Common myeloid progenitor, CD34-positive (primary cell): ENCODE measurements around the gene PRDM16.

Experiments used
- CTCF ChIA-PET: fragments of 350-600 bp; sonication (Branson Sonifier 250); formaldehyde crosslinking; loops from one replicate; lab custom pipeline; 2021; ENCODE audit warnings: antibody characterized with exemption; lab: Charles Lee
- POLR2A ChIA-PET: fragments of 350-600 bp; sonication (Branson Sonifier 250); formaldehyde crosslinking; loops from one replicate; lab custom pipeline; 2021; ENCODE audit warnings: antibody characterized with exemption; lab: Charles Lee
- DNase-seq, 3 donors: peaks; one replicate each; pipeline versions ENCODE4 v3.0.0 to v3.0.0-alpha.2; 2013
- H3K27ac ChIP-seq, 2 experiments: 1 replicate in 1 of 2; 2 replicates in 1 of 2; pipeline ENCODE4 v1.7.0; 2013; ENCODE audit warnings: inconsistent platforms in 2 of 2, low read length in 2 of 2, mild to moderate bottlenecking in 2 of 2, low read depth in 1 of 2, moderate library complexity in 1 of 2; ENCODE audit not compliant: severe bottlenecking in 2 of 2, insufficient read depth in 1 of 2, poor library complexity in 1 of 2
- H3K27me3 ChIP-seq, 5 experiments: replicated peaks in 2 of 5; 1 replicate in 3 of 5; 2 replicates in 2 of 5; pipeline versions ENCODE4 v1.6.1 to v1.7.0; 2013; ENCODE audit warnings: low read length in 4 of 5, mild to moderate bottlenecking in 2 of 5, moderate library complexity in 2 of 5, inconsistent platforms in 1 of 5; ENCODE audit not compliant: insufficient read depth in 5 of 5, control insufficient read depth in 4 of 5
- H3K36me3 ChIP-seq, 4 experiments: 1 replicate in 2 of 4; 2 replicates in 2 of 4; pipeline versions ENCODE4 v1.6.1 to v1.7.0; 2013; ENCODE audit warnings: low read length in 3 of 4, control low read depth in 1 of 4, mild to moderate bottlenecking in 1 of 4; ENCODE audit not compliant: control insufficient read depth in 4 of 4, insufficient read depth in 4 of 4
- H3K4me1 ChIP-seq, 4 experiments: 1 replicate in 3 of 4; 2 replicates in 1 of 4; pipeline versions ENCODE4 v1.6.1 to v1.7.1; 2013; ENCODE audit warnings: low read length in 3 of 4, mild to moderate bottlenecking in 3 of 4, control low read depth in 1 of 4, inconsistent platforms in 1 of 4, moderate library complexity in 1 of 4; ENCODE audit not compliant: control insufficient read depth in 4 of 4, insufficient read depth in 4 of 4; ENCODE audit errors: control extremely low read depth in 1 of 4
- H3K4me3 ChIP-seq, 7 experiments: 1 replicate in 4 of 7; 2 replicates in 3 of 7; pipeline versions ENCODE4 v1.5.1 to v1.7.0; 2013; ENCODE audit warnings: mild to moderate bottlenecking in 7 of 7, low read length in 6 of 7, moderate library complexity in 6 of 7, inconsistent platforms in 2 of 7, low read depth in 2 of 7, control low read depth in 1 of 7; ENCODE audit not compliant: insufficient read depth in 4 of 7, control insufficient read depth in 1 of 7; ENCODE audit errors: extremely low read depth in 1 of 7
- H3K9me3 ChIP-seq, 5 experiments: 1 replicate in 4 of 5; 2 replicates in 1 of 5; pipeline versions ENCODE4 v1.6.1 to v1.7.1; 2013; ENCODE audit warnings: low read length in 4 of 5, mild to moderate bottlenecking in 2 of 5, inconsistent platforms in 1 of 5, low read depth in 1 of 5, moderate library complexity in 1 of 5; ENCODE audit not compliant: control insufficient read depth in 4 of 5, insufficient read depth in 2 of 5; ENCODE audit errors: control extremely low read depth in 1 of 5
- WGBS: methylation state at CpG from one replicate; pipeline ENCODE4 v1.1.5; 2013; ENCODE audit not compliant: insufficient coverage; 5-methylcytosine and 5-hydroxymethylcytosine counted together

PRDM16 gene

GRCh38 chr1:3243304-3243703, 174.3 kb downstream of the PRDM16 start:
- ChIA-PET CTCF (no interaction called here), POLR2A (no interaction called here)
- Histone ChIP-seq H3K4me1 (peaks cover 0 to 15% (median 5%) of the 10 kb centered on the region in 4 experiments), H3K36me3 (peaks cover 0 to 3% (median 1%) of the 10 kb centered on the region in 4 experiments), H3K4me3 (no peak overlapping the region), H3K9me3 (peaks cover 0 to 5% (median 0%) of the 10 kb centered on the region in 5 experiments), H3K27ac (no peak overlapping the region), H3K27me3 (peaks cover 0 to 23% (median 6%) of the 10 kb centered on the region in 5 experiments)
- WGBS, result 96% methylated on average over 10 of the region's 15 CpGs
- DNase-seq, result no peak

GRCh38 chr1:3244025-3244926, 175.3 kb downstream of the PRDM16 start:
- H3K9me3 ChIP-seq, result no peaks in the 10 kb centered on the region
- peaks cover 0 to 30% (median 6%) of the 10 kb centered on the region in 5 experiments for H3K27me3 ChIP-seq
- H3K4me3 ChIP-seq, result no peak overlapping the region
- 95% methylated on average over 36 of the region's 37 CpGs for WGBS
- H3K27ac ChIP-seq, result no peak overlapping the region
- ChIA-PET POLR2A (no interaction called here), CTCF (no interaction called here)
- peaks cover 0 to 15% (median 5%) of the 10 kb centered on the region in 4 experiments for H3K4me1 ChIP-seq
- H3K36me3 ChIP-seq, result peaks cover 0 to 3% (median 1%) of the 10 kb centered on the region in 4 experiments
- no peak for DNase-seq

- no CpG with 5 or more reads among the region's 7 CpGs for WGBS
- CTCF ChIA-PET, result no interaction called here
- H3K4me3 ChIP-seq, result no peak overlapping the region
- H3K9me3 ChIP-seq, result no peaks in the 10 kb centered on the region
- no peak overlapping the region for H3K27ac ChIP-seq
- POLR2A ChIA-PET, result no interaction called here
- H3K36me3 ChIP-seq, result peaks cover 0 to 3% (median 1%) of the 10 kb centered on the region in 4 experiments
- DNase-seq, result no peak
- peaks cover 0 to 30% (median 6%) of the 10 kb centered on the region in 5 experiments for H3K27me3 ChIP-seq
- peaks cover 0 to 15% (median 6%) of the 10 kb centered on the region in 4 experiments for H3K4me1 ChIP-seq
These were observed 175.9 kb downstream of the PRDM16 start for GRCh38 chr1:3244927-3245315.

- Histone ChIP-seq H3K36me3 (peaks cover 0 to 3% (median 1%) of the 10 kb centered on the region in 4 experiments), H3K27me3 (peaks cover 0 to 30% (median 6%) of the 10 kb centered on the region in 5 experiments), H3K27ac (no peak overlapping the region), H3K4me1 (peaks cover 0 to 17% (median 7%) of the 10 kb centered on the region in 4 experiments), H3K4me3 (no peak overlapping the region), H3K9me3 (no peaks in the 10 kb centered on the region)
- CTCF ChIA-PET, result no interaction called here
- no peak for DNase-seq
- POLR2A ChIA-PET, result no interaction called here
- 100% methylated on average over 12 of the region's 12 CpGs for WGBS
These were observed 176.3 kb downstream of the PRDM16 start for GRCh38 chr1:3245344-3245743.

- ChIA-PET CTCF (no interaction called here), POLR2A (no interaction called here)
- H3K27ac ChIP-seq, result no peak overlapping the region
- DNase-seq, result no peak
- peaks cover 0 to 3% (median 1%) of the 10 kb centered on the region in 4 experiments for H3K36me3 ChIP-seq
- peaks cover 0 to 21% (median 10%) of the 10 kb centered on the region in 4 experiments for H3K4me1 ChIP-seq
- WGBS, result 96% methylated on average over 13 of the region's 13 CpGs
- no peaks in the 10 kb centered on the region for H3K9me3 ChIP-seq
- peaks cover 0 to 30% (median 6%) of the 10 kb centered on the region in 5 experiments for H3K27me3 ChIP-seq
- H3K4me3 ChIP-seq, result no peak overlapping the region
These were observed 176.8 kb downstream of the PRDM16 start for GRCh38 chr1:3245768-3246167.

GRCh38 chr1:3246251-3246650, 177.2 kb downstream of the PRDM16 start:
- POLR2A ChIA-PET, result no interaction called here
- WGBS, result 97% methylated on average over 16 of the region's 16 CpGs
- CTCF ChIA-PET, result no interaction called here
- no peak for DNase-seq
- Histone ChIP-seq H3K27me3 (peaks cover 0 to 30% (median 6%) of the 10 kb centered on the region in 5 experiments), H3K4me3 (no peak overlapping the region), H3K4me1 (peaks cover 0 to 25% (median 14%) of the 10 kb centered on the region in 4 experiments), H3K27ac (no peak overlapping the region), H3K9me3 (no peaks in the 10 kb centered on the region), H3K36me3 (peaks cover 0 to 3% (median 1%) of the 10 kb centered on the region in 4 experiments)
